ENCODE measurements around the gene ADGRA1.
"Not testable (repeated sequence)": the region's sequence is repeated elsewhere in the genome, so short reads cannot be mapped to it uniquely, and the experiment has no call there.

The ADGRA1 gene

GRCh38 chr10:133135116-133135465 is 47.4 kb downstream of the ADGRA1 start:
- TF ChIP-seq, protein P1, sequence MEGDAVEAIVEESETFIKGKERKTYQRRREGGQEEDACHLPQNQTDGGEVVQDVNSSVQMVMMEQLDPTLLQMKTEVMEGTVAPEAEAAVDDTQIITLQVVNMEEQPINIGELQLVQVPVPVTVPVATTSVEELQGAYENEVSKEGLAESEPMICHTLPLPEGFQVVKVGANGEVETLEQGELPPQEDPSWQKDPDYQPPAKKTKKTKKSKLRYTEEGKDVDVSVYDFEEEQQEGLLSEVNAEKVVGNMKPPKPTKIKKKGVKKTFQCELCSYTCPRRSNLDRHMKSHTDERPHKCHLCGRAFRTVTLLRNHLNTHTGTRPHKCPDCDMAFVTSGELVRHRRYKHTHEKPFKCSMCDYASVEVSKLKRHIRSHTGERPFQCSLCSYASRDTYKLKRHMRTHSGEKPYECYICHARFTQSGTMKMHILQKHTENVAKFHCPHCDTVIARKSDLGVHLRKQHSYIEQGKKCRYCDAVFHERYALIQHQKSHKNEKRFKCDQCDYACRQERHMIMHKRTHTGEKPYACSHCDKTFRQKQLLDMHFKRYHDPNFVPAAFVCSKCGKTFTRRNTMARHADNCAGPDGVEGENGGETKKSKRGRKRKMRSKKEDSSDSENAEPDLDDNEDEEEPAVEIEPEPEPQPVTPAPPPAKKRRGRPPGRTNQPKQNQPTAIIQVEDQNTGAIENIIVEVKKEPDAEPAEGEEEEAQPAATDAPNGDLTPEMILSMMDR (IDR thresholded peaks at IDR 0.05; ENCODE audit: control insufficient read depth, insufficient read depth, low read depth, low read length, missing control alignments): no peak
- no peak overlapping the region for H3K4me3 ChIP-seq (ENCODE audit: control insufficient read depth, low read depth, low read length)
- no peak for DNase-seq (ENCODE audit: low read depth)

GRCh38 chr10:133137486-133138145 is 49.9 kb downstream of the ADGRA1 start:
- not testable (repeated sequence) for DNase-seq (ENCODE audit: low read depth); H3K4me3 ChIP-seq (ENCODE audit: control insufficient read depth, low read depth, low read length)

- TF ChIP-seq, protein P1 (IDR thresholded peaks at IDR 0.05; ENCODE audit: control insufficient read depth, insufficient read depth, low read depth, low read length, missing control alignments): no peak
- no peak overlapping the region for H3K4me3 ChIP-seq (ENCODE audit: control insufficient read depth, low read depth, low read length)
- DNase-seq (ENCODE audit: low read depth): no peak
Observed at GRCh38 chr10:133139551-133140065, 51.9 kb downstream of the ADGRA1 start.

GRCh38 chr10:133140417-133141143 is 52.9 kb downstream of the ADGRA1 start:
- no peak overlapping the region for H3K4me3 ChIP-seq (ENCODE audit: control insufficient read depth, low read depth, low read length)
- TF ChIP-seq, protein P1 (IDR thresholded peaks at IDR 0.05; ENCODE audit: control insufficient read depth, insufficient read depth, low read depth, low read length, missing control alignments): no peak
- no peak for DNase-seq (ENCODE audit: low read depth)

- DNase-seq (ENCODE audit: low read depth): no peak
- TF ChIP-seq, protein P1 (IDR thresholded peaks at IDR 0.05; ENCODE audit: control insufficient read depth, insufficient read depth, low read depth, low read length, missing control alignments): no peak
- H3K4me3 ChIP-seq (ENCODE audit: control insufficient read depth, low read depth, low read length): no peak overlapping the region
Observed at GRCh38 chr10:133141144-133141957, 53.6 kb downstream of the ADGRA1 start.

GRCh38 chr10:133141958-133142340 is 54.2 kb downstream of the ADGRA1 start:
- TF ChIP-seq, protein P1 (IDR thresholded peaks at IDR 0.05; ENCODE audit: control insufficient read depth, insufficient read depth, low read depth, low read length, missing control alignments): no peak
- no peak overlapping the region for H3K4me3 ChIP-seq (ENCODE audit: control insufficient read depth, low read depth, low read length)
- no peak for DNase-seq (ENCODE audit: low read depth)
